Measurements from ENCODE around the gene SKOR2. TPM values are rescaled to one million over a fixed set of nuclear protein-coding genes. Genes with fewer than 3 reads are reported as not detected.

Gene SKOR2
- total RNA-seq, 2 donors from 2014 or later, result not detected

DNA sequence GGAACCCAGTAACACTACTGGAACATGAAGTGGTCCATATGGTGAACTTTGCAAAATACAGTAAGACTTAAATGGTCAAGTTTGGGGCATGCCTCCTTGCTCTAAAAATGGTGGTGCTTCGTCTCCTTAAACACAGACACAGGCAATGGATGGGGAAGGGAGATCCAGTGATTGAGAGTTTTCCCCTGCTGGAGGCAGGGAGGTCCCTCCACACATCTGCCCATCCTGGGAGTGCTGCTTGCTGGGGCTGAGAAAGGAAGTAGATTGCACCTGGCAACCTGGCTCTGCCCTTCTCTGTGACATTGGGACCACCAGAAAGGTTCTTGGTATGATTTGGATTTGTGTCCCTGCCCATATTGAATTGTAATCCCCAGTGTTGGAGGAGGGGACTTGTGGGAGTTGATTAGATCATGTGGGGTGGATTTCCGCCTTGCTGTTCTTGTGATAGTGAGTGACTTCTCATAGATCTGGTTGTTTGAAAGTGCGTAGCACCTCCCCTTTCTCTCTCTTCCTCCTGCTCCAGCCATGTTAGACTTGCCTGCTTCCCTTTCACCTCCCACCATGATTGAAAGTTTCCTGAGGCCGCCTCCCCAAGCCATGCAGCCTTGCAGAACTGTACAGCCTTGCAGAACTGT lies 35.4 kb upstream of the SKOR2 start:
- DNase-seq (ENCODE audit: low spot score) (no peak), ATAC-seq (ENCODE audit: insufficient number of reproducible peaks, low FRiP score, low read depth) (no peak)
- no peak overlapping the region for H3K4me3 ChIP-seq
- no peaks in the 10 kb centered on the region for H3K36me3 ChIP-seq
- no peaks in the 10 kb centered on the region for H3K9me3 ChIP-seq
- no peaks in the 10 kb centered on the region for H3K4me1 ChIP-seq (ENCODE audit: control insufficient read depth in 1 of 2, low read depth in 2 of 2)
- no peak overlapping the region for H3K27ac ChIP-seq
- TF ChIP-seq CTCF (IDR thresholded peaks at IDR 0.05), result no peak
- H3K27me3 ChIP-seq (replicated peaks; ENCODE audit: insufficient read depth), result no peaks in the 10 kb centered on the region

DNA sequence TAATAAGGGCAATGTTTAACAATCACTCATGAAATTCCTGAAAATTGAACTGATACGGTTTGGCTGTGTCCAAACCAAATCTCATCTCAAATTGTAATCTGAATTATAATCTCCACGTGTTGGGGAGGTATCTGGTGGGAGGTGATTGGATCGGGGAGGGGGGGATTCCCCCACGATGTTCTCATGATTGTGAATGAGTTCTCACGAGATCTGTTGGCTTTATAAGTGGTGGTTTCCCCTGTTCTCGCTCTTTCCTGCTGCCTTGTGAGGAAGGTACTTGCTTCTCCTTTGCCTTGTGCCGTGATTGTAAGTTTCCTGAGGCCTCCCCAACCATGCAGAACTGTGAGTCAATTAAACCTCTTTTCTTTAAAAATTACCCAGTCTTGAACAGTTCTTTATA lies 34.0 kb upstream of the SKOR2 start:
- DNase-seq (ENCODE audit: low spot score) (no peak), ATAC-seq (ENCODE audit: insufficient number of reproducible peaks, low FRiP score, low read depth) (no peak)
- Histone ChIP-seq H3K9me3 (no peaks in the 10 kb centered on the region), H3K4me3 (no peak overlapping the region), H3K27me3 (replicated peaks; ENCODE audit: insufficient read depth) (no peaks in the 10 kb centered on the region), H3K36me3 (no peaks in the 10 kb centered on the region), H3K27ac (no peak overlapping the region), H3K4me1 (ENCODE audit: control insufficient read depth in 1 of 2, low read depth in 2 of 2) (no peaks in the 10 kb centered on the region)
- TF ChIP-seq CTCF (IDR thresholded peaks at IDR 0.05), result no peak

DNA sequence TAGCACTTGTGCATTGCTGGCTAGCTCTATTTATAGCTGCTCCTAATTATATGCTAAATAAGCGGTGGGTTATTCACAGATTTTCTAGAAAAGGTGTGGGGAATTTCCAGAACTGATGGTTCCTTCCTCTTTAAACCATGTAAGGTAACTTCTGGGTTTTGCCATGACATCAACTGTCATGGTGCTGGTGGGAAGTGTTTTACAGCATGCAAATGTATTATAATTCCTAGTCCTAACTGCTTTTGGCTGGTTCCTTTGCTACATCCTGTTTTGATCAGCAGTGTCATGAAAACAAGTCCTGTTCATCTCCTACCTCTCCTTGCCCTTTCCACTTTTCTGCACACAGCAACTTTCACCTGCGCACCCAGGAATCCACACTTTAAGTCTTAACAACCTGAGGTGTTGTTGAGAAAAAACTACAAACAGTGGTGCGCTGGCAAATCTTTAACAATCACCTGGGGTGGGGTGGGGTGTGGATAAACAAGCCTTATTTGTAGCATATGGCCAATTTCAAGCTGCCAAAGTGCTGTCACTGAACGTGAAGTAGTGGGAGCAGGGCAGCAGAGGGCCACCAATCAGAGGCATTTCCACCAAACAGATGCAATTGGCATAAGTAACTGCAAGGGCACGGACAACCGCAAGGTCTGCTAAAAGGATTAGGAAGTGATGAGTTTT lies 33.4 kb upstream of the SKOR2 start:
- no peak for ATAC-seq (ENCODE audit: insufficient number of reproducible peaks, low FRiP score, low read depth)
- no peak overlapping the region for H3K27ac ChIP-seq
- no peak for TF ChIP-seq CTCF (IDR thresholded peaks at IDR 0.05)
- no peaks in the 10 kb centered on the region for H3K27me3 ChIP-seq (replicated peaks; ENCODE audit: insufficient read depth)
- no peak for DNase-seq (ENCODE audit: low spot score)
- no peaks in the 10 kb centered on the region for H3K36me3 ChIP-seq
- no peaks in the 10 kb centered on the region for H3K4me1 ChIP-seq (ENCODE audit: control insufficient read depth in 1 of 2, low read depth in 2 of 2)
- H3K9me3 ChIP-seq, result no peaks in the 10 kb centered on the region
- no peak overlapping the region for H3K4me3 ChIP-seq

GRCh38 chr18:47283476-47283875 lies 32.0 kb upstream of the SKOR2 start:
- H3K9me3 ChIP-seq, result no peaks in the 10 kb centered on the region
- no peaks in the 10 kb centered on the region for H3K27me3 ChIP-seq (replicated peaks; ENCODE audit: insufficient read depth)
- TF ChIP-seq CTCF (IDR thresholded peaks at IDR 0.05), result no peak
- ATAC-seq (ENCODE audit: insufficient number of reproducible peaks, low FRiP score, low read depth) (no peak), DNase-seq (ENCODE audit: low spot score) (no peak)
- no peaks in the 10 kb centered on the region for H3K4me1 ChIP-seq (ENCODE audit: control insufficient read depth in 1 of 2, low read depth in 2 of 2)
- H3K4me3 ChIP-seq, result no peak overlapping the region
- H3K27ac ChIP-seq, result no peak overlapping the region
- H3K36me3 ChIP-seq, result no peaks in the 10 kb centered on the region

- Histone ChIP-seq H3K4me3 (no peak overlapping the region), H3K4me1 (ENCODE audit: control insufficient read depth in 1 of 2, low read depth in 2 of 2) (no peaks in the 10 kb centered on the region), H3K27ac (no peak overlapping the region), H3K27me3 (replicated peaks; ENCODE audit: insufficient read depth) (no peaks in the 10 kb centered on the region), H3K9me3 (no peaks in the 10 kb centered on the region), H3K36me3 (no peaks in the 10 kb centered on the region)
- no peak for TF ChIP-seq CTCF (IDR thresholded peaks at IDR 0.05)
- ATAC-seq (ENCODE audit: insufficient number of reproducible peaks, low FRiP score, low read depth) (no peak), DNase-seq (ENCODE audit: low spot score) (no peak)
Observed at GRCh38 chr18:47280121-47280520, 28.7 kb upstream of the SKOR2 start.

All from thoracic aorta (tissue), 2 donors.